H9 (cell line): ENCODE results near the gene ZCCHC17. TPM values are rescaled to one million over a fixed set of nuclear protein-coding genes. Genes with fewer than 3 reads are reported as not detected.

ENCODE experiments used
- DNase-seq: peaks from one replicate; pipeline ENCODE4 v3.0.0-alpha.2; 2017
- H2AFZ ChIP-seq: one replicate; pipeline ENCODE4 v1.6.1; 2013; ENCODE audit warnings: mild to moderate bottlenecking, low read length, control low read depth, moderate library complexity
- H2AK5ac ChIP-seq: 2 replicates; pipeline ENCODE4 v1.6.1; 2013; ENCODE audit warnings: low read length, control low read depth, mixed read lengths; ENCODE audit not compliant: insufficient read length
- H2BK120ac ChIP-seq: one replicate; pipeline ENCODE4 v1.6.1; 2013; ENCODE audit warnings: low read depth, mild to moderate bottlenecking, low read length, control low read depth, inconsistent platforms; ENCODE audit not compliant: poor library complexity, severe bottlenecking
- H2BK12ac ChIP-seq: 2 replicates; pipeline ENCODE4 v1.6.1; 2013; ENCODE audit warnings: low read length, control low read depth, mixed read lengths, low read depth; ENCODE audit not compliant: insufficient read length
- H2BK15ac ChIP-seq: 2 replicates; pipeline ENCODE4 v1.6.1; 2013; ENCODE audit warnings: low read depth, low read length, control low read depth
- H2BK20ac ChIP-seq: one replicate; pipeline ENCODE4 v1.6.1; 2013; ENCODE audit warnings: low read depth, mild to moderate bottlenecking, low read length, control low read depth, inconsistent platforms; ENCODE audit not compliant: poor library complexity, severe bottlenecking
- H2BK5ac ChIP-seq: 2 replicates; pipeline ENCODE4 v1.6.1; 2013; ENCODE audit warnings: low read length, control low read depth, mixed read lengths; ENCODE audit not compliant: insufficient read length
- H3K14ac ChIP-seq: 2 replicates; pipeline ENCODE4 v1.6.1; 2013; ENCODE audit warnings: low read length, control low read depth; ENCODE audit not compliant: insufficient read depth
- H3K18ac ChIP-seq: 2 replicates; pipeline ENCODE4 v1.6.1; 2013; ENCODE audit warnings: low read depth, mild to moderate bottlenecking, mixed read lengths, low read length, control low read depth; ENCODE audit not compliant: insufficient read length
- H3K23ac ChIP-seq: 2 replicates; pipeline ENCODE4 v1.6.1; 2013; ENCODE audit warnings: low read length, control low read depth, mixed read lengths, low read depth; ENCODE audit not compliant: insufficient read length
- H3K23me2 ChIP-seq: 2 replicates; pipeline ENCODE4 v1.6.1; 2013; ENCODE audit warnings: low read depth, mild to moderate bottlenecking, mixed read lengths, low read length, control low read depth; ENCODE audit not compliant: insufficient read length, poor library complexity, severe bottlenecking
- H3K27ac ChIP-seq: 2 replicates; pipeline ENCODE4 v1.5.1; 2013; ENCODE audit warnings: low read length, control low read depth, mixed read lengths, low read depth; ENCODE audit not compliant: insufficient read length
- H3K27me3 ChIP-seq: 2 replicates; pipeline ENCODE4 v1.6.1; 2013; ENCODE audit warnings: low read length, control low read depth, inconsistent platforms; ENCODE audit not compliant: insufficient read depth
- H3K4ac ChIP-seq: 2 replicates; pipeline ENCODE4 v1.6.1; 2013; ENCODE audit warnings: low read depth, mild to moderate bottlenecking, control low read depth, inconsistent platforms, low read length, moderate library complexity
- H3K4me1 ChIP-seq: 2 replicates; pipeline ENCODE4 v1.6.1; 2013; ENCODE audit warnings: low read length, control low read depth, inconsistent platforms; ENCODE audit not compliant: insufficient read depth
- H3K4me2 ChIP-seq: 2 replicates; pipeline ENCODE4 v1.6.1; 2013; ENCODE audit warnings: low read length, control low read depth, mixed read lengths; ENCODE audit not compliant: insufficient read length, insufficient read depth
- H3K56ac ChIP-seq: 2 replicates; pipeline ENCODE4 v1.6.1; 2013; ENCODE audit warnings: low read depth, mild to moderate bottlenecking, mixed read lengths, low read length, control low read depth; ENCODE audit not compliant: insufficient read length
- H3K79me1 ChIP-seq: 2 replicates; pipeline ENCODE4 v1.6.1; 2013; ENCODE audit warnings: low read depth, mild to moderate bottlenecking, moderate library complexity, low read length, control low read depth, inconsistent platforms; ENCODE audit not compliant: insufficient read depth, poor library complexity, severe bottlenecking
- H3K79me2 ChIP-seq: 2 replicates; pipeline ENCODE4 v1.6.1; 2013; ENCODE audit warnings: low read length, control low read depth, inconsistent platforms; ENCODE audit not compliant: insufficient read depth
- H3K9ac ChIP-seq: 2 replicates; pipeline ENCODE4 v1.6.1; 2013; ENCODE audit warnings: low read length, control low read depth, mixed read lengths; ENCODE audit not compliant: insufficient read length; ENCODE audit errors: extremely low read depth
- H3K9me3 ChIP-seq: one replicate; pipeline ENCODE4 v1.6.1; 2013; ENCODE audit warnings: low read depth, low read length, inconsistent platforms; ENCODE audit not compliant: control insufficient read depth
- H3T11ph ChIP-seq: one replicate; pipeline ENCODE4 v1.6.1; 2013; ENCODE audit warnings: mild to moderate bottlenecking, low read length, control low read depth, inconsistent platforms
- H4K20me1 ChIP-seq: one replicate; pipeline ENCODE4 v1.6.1; 2013; ENCODE audit not compliant: control insufficient read depth, insufficient read length, insufficient read depth
- H4K5ac ChIP-seq: 2 replicates; pipeline ENCODE4 v1.6.1; 2013; ENCODE audit warnings: low read depth, mild to moderate bottlenecking, mixed read lengths, low read length, control low read depth; ENCODE audit not compliant: insufficient read length
- H4K8ac ChIP-seq: replicated peaks from 2 replicates; pipeline ENCODE4 v1.6.1; 2013; ENCODE audit warnings: low read length, control low read depth, mixed read lengths, low read depth; ENCODE audit not compliant: insufficient read length
- H4K91ac ChIP-seq: 2 replicates; pipeline ENCODE4 v1.6.1; 2013; ENCODE audit warnings: low read depth, mild to moderate bottlenecking, moderate library complexity, mixed read lengths, low read length, control low read depth; ENCODE audit not compliant: insufficient read length
- H3K27ac Mint-ChIP-seq, 3 experiments: 2 replicates in 2 of 3; 3 replicates in 1 of 3; pipeline ENCODE4 v1.8.0; 2020 to 2021; ENCODE audit warnings: mixed read lengths in 3 of 3, mild to moderate bottlenecking in 1 of 3, moderate library complexity in 1 of 3
- H3K27me3 Mint-ChIP-seq: 2 replicates; pipeline ENCODE4 v1.8.0; 2021; ENCODE audit warnings: low read depth, mild to moderate bottlenecking, moderate library complexity, mixed read lengths
- H3K36me3 Mint-ChIP-seq, 3 experiments: 2 replicates in 2 of 3; 3 replicates in 1 of 3; pipeline ENCODE4 v1.8.0; 2020 to 2021; ENCODE audit warnings: low read depth in 3 of 3, mixed read lengths in 3 of 3; ENCODE audit not compliant: insufficient read depth in 1 of 3
- H3K4me1 Mint-ChIP-seq, 2 experiments: 2 replicates each; pipeline ENCODE4 v1.8.0; 2020; ENCODE audit warnings: mixed read lengths in 2 of 2
- H3K4me3 Mint-ChIP-seq, 2 experiments: 2 replicates in 1 of 2; 3 replicates in 1 of 2; pipeline ENCODE4 v1.8.0; 2020 to 2021; ENCODE audit warnings: mild to moderate bottlenecking in 2 of 2, mixed read lengths in 2 of 2, moderate library complexity in 1 of 2
- H3K9me3 Mint-ChIP-seq, 2 experiments: 2 replicates in 1 of 2; 3 replicates in 1 of 2; pipeline ENCODE4 v1.8.0; 2020; ENCODE audit warnings: mild to moderate bottlenecking in 2 of 2, mixed read lengths in 2 of 2, moderate library complexity in 1 of 2
- WGBS: extraction: QIAGEN DNeasy Blood & Tissue Kit; methylation state at CpG from one replicate; pipeline ENCODE4 v1.1.7; 2013; ENCODE audit warnings: missing lambda C conversion rate, low lambda C conversion rate, mixed read lengths; ENCODE audit not compliant: insufficient read length; ENCODE audit errors: extremely low coverage; 5-methylcytosine and 5-hydroxymethylcytosine counted together
- total RNA-seq: library from RNA; stranded (reverse); gene quantifications from 2 replicates; pipeline ENCODE4 v1.2.1, GENCODE V29; 2021
- TF ChIP-seq, protein P1 (sequence below): fragments of 200-600 bp; sonication (generic); conservative IDR thresholded peaks from 3 replicates; pipeline ENCODE4 v1.8.0; 2021; ENCODE audit warnings: antibody characterized with exemption, mild to moderate bottlenecking

Gene ZCCHC17
- total RNA-seq, 1 experiment from 2014 or later, result 50.4 TPM

DNA sequence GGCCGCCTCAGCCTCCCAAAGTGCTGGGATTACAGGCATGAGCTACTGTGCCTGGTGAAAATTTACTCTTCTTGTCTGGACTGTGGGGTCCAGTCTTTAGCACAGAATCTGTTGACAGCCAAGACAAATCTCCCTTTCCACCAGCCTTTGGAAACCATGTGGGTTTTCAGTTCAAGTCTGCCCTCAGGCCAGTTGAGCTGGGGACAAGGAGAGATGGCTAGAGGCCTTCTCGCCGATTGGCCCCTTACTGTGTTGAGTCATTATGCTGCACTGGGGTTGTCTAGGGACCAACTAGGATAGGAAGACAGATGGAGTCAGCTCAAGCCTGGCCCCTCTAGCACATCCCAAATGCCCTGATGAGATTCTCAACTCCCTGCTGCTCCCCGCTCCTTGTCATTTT is 48.6 kb upstream of the ZCCHC17 start:
- H3K9me3 ChIP-seq, result no peaks in the 10 kb centered on the region
- no peak overlapping the region for H3K27ac ChIP-seq
- Mint-ChIP-seq H3K27ac (no peak overlapping the region), H3K4me3 (no peak overlapping the region), H3K27me3 (peaks cover 8% of the 10 kb centered on the region), H3K9me3 (no peaks in the 10 kb centered on the region), H3K4me1 (peaks cover 7 to 8% of the 10 kb centered on the region in 2 experiments), H3K36me3 (no peaks in the 10 kb centered on the region)
- H3K4me1 ChIP-seq, result no peaks in the 10 kb centered on the region
- H3K9ac ChIP-seq, result no peak overlapping the region
- no peak overlapping the region for H3T11ph ChIP-seq
- H3K23me2 ChIP-seq, result no peaks in the 10 kb centered on the region
- H2BK5ac ChIP-seq, result no peak overlapping the region
- H3K23ac ChIP-seq, result no peak overlapping the region
- no peak overlapping the region for H2BK12ac ChIP-seq
- WGBS, result no CpG with 5 or more reads among the region's 4 CpGs
- no peak overlapping the region for H2BK20ac ChIP-seq
- no peak for DNase-seq
- TF ChIP-seq, protein P1, sequence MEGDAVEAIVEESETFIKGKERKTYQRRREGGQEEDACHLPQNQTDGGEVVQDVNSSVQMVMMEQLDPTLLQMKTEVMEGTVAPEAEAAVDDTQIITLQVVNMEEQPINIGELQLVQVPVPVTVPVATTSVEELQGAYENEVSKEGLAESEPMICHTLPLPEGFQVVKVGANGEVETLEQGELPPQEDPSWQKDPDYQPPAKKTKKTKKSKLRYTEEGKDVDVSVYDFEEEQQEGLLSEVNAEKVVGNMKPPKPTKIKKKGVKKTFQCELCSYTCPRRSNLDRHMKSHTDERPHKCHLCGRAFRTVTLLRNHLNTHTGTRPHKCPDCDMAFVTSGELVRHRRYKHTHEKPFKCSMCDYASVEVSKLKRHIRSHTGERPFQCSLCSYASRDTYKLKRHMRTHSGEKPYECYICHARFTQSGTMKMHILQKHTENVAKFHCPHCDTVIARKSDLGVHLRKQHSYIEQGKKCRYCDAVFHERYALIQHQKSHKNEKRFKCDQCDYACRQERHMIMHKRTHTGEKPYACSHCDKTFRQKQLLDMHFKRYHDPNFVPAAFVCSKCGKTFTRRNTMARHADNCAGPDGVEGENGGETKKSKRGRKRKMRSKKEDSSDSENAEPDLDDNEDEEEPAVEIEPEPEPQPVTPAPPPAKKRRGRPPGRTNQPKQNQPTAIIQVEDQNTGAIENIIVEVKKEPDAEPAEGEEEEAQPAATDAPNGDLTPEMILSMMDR, result no peak
- H3K18ac ChIP-seq, result no peak overlapping the region
- H3K4ac ChIP-seq, result no peak overlapping the region
- H4K5ac ChIP-seq, result no peak overlapping the region
- no peak overlapping the region for H2BK120ac ChIP-seq
- no peaks in the 10 kb centered on the region for H3K79me1 ChIP-seq
- H3K27me3 ChIP-seq, result no peaks in the 10 kb centered on the region
- no peak overlapping the region for H4K8ac ChIP-seq
- no peak overlapping the region for H4K91ac ChIP-seq
- no peaks in the 10 kb centered on the region for H4K20me1 ChIP-seq
- H2AFZ ChIP-seq, result no peak overlapping the region
- no peaks in the 10 kb centered on the region for H3K79me2 ChIP-seq
- H3K4me2 ChIP-seq, result no peak overlapping the region
- H2AK5ac ChIP-seq, result no peak overlapping the region
- H3K56ac ChIP-seq, result no peak overlapping the region
- no peak overlapping the region for H2BK15ac ChIP-seq
- no peak overlapping the region for H3K14ac ChIP-seq
